Esophagus mucosa (tissue), 1 donor: Measurements from ENCODE around the gene PPIF. TPM values are rescaled to one million over a fixed set of nuclear protein-coding genes. Genes with fewer than 3 reads are reported as not detected.

Experiments
- ATAC-seq: fragments of 200-7000 bp; cut with Tn5 transposase; one replicate; pipeline ENCODE4 v1.9.1; 2020
- total RNA-seq: library from RNA; stranded (reverse); gene quantifications from one replicate; pipeline ENCODE4 v1.2.4, GENCODE V29; 2023
- donor health status: DM: yes; HTN: yes; CAD: no.

The PPIF gene
- total RNA-seq, 1 donor from 2014 or later = 77.8 TPM

GRCh38 chr10:79403441-79404230 lies 56.4 kb downstream of the PPIF start:
- ATAC-seq = peak; percentile 11

DNA sequence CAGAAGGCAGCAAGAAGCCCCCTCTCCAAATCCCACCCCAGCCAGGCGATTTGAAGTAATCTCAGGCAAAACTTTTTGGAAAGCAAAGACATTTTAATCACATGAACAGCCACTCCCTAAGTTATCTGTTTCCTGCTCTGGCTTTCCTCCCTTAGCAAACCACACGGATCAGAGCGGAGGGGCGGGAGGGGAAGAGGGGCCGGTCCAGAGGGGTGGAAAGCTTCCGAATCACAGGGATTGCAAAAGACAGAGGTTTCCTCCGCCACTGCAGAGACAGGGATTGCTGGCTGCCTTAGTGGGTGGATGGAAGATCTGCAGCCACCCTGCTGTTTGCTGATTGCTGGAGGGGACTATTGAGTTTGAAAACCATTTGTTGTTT lies 57.0 kb downstream of the PPIF start:
- ATAC-seq = peak; percentile 13

DNA sequence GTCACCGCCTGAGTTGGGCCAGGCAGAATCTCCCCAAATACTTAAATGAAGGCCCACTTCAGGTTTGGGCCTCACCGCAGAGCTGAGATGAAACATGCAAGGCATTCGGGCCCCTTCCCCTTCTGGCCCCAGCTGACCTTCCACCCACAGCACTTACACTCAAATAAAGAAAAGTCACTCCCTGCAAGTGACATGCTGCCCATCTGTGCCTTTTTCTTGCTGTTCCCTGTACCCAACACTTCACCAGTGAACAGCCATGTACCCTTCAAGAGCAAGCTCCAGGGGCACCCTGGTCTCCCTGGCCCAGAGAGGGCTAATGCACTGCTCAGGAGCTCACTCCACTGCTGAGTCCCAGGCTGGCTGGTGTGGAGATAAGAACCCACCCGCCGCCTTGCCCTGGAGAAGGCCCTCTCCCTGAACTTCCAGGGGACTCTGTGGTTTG lies 57.4 kb downstream of the PPIF start:
- no peak for ATAC-seq

Other genes starting within 250 kb of the PPIF start
- gene ZCCHC24, start 98.2 kb downstream of the PPIF start, total RNA-seq = 3.3 TPM
- gene EIF5AL1, start 165.1 kb downstream of the PPIF start, total RNA-seq = 1.7 TPM
- gene SFTPA2, start 212.9 kb downstream of the PPIF start, total RNA-seq = 0.32 TPM